GM19351 (cell line): ENCODE results near the gene SLC6A6.

Experiments used
- ATAC-seq: cut with Tn5 transposase; IDR thresholded peaks from one replicate; pipeline ENCODE4 v1.9.1; 2021; ENCODE audit warnings: mild to moderate bottlenecking, moderate library complexity; ENCODE audit not compliant: unreplicated experiment

Gene SLC6A6

DNA sequence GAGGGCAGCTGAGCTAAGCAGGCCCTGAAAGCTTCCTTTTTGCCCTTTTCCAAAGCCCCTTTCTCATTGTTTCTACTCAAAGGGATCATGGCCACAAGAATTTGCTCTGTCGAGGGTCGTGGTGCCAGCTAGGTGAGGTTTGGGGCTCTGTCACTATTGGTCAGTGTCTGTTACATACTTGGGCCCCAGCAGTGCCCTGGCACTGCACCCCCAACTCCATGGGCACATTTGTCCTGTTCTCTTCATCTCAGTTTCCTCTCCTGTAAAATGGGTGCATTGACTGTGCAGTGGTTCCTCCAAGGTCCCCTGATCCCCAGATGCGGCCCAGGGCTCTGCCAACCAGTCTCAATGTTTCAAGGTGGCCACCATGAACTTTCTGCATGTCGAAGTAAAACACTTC is 62.1 kb downstream of the SLC6A6 start:
- ATAC-seq = no peak

DNA sequence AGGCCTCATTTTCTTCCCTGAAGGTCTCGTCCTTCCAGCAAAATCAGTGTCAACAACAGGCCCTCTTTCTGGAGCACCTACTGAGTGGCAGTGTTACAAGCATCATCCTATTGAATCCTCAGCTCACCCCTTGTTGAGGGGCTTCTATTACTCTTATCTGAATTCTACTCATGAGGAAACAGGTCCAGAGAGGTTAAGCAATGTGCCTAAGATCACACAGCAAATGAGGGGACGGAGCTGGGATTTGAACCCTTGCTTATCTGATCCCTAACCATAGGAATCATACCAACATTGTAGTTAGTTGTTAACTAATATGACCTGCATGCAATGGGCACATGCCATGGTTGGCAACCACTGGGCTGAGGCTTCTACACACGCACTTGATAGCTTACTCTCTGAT is 63.0 kb downstream of the SLC6A6 start:
- no peak for ATAC-seq

DNA sequence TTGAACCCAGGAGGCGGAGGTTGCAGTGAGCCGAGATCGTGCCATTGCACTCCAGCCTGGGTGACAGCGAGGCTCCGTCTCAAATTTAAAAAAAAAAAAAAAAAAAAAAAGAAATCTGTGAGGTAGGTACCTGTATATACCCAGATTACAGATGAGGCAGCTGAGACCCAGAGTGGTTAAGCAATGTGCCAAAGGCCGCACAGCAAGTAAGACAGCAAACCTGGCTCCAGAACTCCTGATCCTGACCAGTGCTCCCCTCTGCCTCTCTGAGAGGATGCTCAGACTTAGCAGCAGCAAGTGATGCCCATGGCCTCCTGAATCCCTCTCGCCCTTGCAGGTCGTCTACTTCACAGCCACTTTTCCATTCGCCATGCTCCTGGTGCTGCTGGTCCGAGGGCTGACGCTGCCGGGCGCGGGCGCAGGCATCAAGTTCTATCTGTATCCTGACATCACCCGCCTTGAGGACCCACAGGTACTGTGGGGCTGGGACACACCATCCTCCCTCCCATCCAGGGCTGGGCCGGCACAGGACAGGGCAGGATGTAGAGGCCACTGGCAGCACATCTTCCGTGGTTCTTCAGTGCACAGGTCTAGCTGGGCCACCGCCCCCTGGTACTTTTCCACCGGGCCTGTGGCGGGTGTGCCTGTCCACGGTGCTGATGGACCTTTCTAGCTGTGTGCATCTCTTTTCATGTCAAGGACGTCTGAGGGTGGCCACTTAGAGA is 63.9 kb downstream of the SLC6A6 start:
- ATAC-seq = no peak

DNA sequence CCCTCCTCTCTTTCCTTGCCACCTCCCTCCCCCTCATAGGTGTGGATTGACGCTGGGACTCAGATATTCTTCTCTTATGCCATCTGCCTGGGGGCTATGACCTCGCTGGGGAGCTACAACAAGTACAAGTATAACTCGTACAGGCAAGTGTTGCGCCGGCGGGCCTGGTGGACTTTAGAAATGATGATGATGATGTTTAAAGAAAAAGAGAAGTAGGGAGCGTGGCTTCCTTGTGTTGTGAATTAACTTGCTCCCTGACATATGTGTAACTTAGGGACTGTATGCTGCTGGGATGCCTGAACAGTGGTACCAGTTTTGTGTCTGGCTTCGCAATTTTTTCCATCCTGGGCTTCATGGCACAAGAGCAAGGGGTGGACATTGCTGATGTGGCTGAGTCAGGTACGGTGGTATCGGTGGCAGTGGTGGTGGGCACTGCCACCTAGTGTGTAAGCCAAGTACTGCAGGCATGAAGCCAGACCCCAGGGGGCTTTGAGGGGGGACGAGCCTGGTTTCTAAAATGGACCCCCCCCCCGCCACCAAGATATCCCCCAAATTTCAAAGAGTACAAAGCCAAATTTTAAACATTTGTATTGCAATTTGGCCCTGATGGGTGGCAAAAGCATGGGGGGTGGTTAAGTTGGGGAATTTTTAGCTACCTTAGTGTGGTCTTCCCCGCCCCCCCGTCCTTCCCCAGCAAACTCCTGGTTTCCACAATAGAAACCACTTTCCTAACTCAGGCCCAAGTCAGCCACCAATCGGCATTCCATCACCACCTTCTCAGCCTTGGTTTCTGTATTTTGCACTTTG is 65.6 kb downstream of the SLC6A6 start:
- ATAC-seq = no peak

DNA sequence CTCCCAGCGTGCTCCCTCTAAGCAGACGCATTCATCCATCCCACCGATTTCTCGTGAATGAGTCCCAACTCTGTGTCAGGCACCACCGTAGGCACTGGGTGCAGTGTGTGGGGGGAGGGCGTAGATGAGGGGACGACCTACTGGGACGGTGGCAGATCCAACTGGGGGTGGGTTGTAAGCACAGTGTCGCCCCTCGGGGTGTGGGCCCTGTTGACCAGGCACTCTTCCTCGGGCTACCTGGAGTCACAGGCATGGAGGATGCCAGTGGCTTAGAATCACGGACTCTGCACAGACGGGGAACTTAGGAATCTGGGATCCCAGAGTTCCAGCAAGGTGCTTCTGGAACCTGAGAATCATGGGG is 66.2 kb downstream of the SLC6A6 start:
- no peak for ATAC-seq

DNA sequence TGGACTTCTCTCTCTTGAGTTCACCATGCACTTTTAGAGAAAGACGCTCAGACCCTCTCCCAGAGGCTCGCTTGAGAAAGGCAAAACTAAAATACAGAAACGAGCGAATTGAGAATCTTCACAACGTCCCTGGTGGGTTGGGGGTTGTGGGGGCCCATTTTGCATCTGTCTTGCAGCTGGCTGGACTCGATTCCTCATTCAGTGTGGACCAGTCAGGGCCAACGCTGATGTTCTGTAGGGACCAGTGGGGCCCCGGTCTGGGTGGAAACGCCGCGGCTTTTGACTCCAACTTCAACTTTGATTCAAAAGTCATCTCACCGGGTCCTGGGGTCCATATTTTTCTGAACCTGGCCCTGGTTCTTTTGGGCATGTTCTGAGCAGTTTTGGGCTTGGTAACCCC is 68.1 kb downstream of the SLC6A6 start:
- ATAC-seq = no peak

DNA sequence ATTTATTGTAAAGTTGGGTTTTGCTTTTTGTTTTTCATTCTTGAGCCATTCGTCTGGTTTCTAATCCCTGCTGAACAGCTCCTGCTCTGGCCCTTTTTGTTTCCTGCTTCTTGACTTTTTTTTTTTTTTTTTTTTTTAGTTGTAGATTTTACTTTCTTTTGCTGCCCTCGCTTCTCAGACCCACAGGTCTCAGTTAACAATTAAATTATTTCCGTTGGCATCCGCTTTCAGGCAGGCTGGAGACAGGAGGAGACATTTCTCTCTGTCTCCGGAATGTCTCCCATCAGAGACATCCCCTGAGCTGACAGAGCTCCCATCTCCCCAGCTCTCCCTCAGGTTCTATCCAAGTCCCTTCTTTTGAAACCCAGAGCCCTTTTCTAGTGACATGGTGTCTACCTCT is 68.6 kb downstream of the SLC6A6 start:
- ATAC-seq = no peak

DNA sequence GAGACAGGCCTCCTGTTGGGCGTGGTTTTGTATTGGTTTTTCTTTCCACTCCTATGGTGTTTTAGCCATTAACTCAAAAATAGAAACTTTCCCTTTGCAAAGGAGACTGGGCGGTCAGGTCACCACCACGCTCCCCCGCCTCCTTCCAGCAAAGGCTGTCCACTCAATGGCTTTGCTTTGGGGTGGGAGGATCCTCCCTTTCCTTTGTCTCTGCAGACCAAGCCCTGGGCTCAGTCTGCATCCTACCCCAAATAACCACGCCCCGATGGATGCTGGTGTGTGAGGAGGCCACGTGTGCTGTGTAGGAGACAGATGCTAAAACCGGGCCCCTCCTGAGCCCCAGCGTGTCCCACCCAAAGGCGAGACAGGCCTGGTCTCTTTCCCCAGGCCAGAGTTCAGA is 69.3 kb downstream of the SLC6A6 start:
- ATAC-seq = no peak

DNA sequence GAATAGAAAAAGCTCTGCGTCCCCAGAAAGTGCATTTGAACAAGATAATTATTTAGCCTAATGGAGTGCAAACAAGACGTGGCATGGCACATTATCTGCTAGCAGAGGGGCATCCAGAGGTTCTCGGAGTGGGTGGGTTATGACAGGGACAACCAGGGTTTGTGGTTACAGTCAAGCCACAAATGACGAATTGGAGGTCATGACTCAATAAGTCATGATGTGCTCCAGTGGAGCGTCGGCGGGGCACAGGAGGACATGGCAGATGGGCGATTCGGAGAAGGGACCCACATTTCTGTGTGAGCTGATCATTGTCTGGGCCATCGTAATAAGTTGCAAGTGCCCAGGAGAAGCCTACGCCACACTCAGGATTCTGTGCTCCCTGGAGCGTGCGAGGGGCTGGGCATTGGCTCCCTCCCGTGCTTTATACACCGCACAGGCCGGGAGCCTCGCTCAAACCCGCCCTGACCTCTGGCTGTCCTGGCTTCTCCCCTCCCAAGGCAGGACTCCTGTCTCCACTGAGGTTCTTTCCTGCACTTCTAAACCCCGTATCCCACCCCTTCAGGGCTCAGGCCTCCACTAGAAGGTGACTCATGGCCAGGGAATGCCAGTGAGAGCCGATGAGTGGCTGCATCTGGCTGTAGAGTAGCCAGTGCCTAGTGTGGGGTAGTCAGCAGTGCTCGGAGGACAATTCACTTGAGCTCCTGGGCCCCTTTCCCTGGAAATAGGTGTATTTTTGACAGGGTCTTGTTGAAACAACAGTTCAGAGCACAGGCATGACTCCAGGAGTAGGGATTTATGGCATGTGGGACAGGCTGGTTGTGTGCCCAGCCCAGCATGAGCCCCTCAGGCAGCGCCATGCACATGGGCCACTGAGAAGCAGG is 70.3 kb downstream of the SLC6A6 start:
- ATAC-seq = no peak

DNA sequence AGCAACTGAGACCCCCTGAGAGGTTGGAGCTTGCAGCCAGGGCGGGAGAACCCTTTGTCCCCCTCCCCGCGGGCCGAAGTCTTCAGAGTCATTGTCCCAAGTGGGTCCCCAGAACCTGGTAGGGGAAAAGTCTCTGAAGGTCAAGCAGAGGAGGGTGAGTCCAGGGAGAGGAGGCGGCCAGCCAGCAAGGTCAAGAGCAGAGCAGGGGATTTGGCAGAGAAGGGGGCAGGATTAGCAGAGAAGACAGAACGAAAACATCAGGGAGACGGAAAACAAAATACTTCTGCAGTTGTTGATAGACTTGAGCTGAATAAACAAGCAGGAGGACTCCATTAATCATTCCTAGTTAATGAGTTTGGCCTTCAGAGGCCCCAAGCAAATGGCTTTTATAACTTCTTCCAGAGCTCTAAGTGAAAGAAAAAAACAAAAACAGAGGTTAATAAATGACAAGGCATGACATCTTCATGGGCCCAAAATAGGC is 71.0 kb downstream of the SLC6A6 start:
- no peak for ATAC-seq

DNA sequence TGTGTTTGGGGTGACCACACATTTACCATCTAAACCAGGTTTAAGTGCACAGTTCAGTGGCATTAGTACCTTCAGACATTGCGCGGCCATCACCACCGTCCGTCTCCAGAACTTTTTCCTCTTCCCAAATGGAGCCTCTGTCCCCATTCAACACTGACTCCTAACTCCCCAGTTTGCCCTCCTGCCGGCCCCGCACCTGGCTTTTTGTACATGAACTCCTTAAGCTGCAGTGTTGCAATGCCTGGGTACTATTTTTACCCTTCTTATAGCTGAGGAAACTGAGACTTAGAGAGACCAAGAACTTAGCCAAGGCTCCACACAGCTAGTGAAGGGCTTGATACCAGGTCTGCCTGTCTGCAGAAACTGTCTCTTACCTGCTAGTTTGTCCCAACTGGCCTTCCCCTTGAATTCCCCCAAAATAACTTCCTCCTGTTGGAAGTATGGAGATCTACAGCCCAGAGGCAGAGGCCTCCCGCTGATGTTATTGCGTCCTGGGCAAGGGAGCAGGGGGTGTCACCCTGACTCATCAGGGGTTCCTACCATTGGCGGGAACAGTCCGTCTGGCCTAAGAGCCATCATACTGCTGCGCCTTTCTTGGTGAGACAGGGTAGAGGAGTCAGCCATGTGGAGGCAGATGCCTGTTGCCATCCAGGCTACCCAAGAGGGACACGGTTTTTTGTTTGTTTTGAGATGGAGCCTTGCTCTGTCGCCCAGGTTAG is 72.1 kb downstream of the SLC6A6 start:
- ATAC-seq = no peak

DNA sequence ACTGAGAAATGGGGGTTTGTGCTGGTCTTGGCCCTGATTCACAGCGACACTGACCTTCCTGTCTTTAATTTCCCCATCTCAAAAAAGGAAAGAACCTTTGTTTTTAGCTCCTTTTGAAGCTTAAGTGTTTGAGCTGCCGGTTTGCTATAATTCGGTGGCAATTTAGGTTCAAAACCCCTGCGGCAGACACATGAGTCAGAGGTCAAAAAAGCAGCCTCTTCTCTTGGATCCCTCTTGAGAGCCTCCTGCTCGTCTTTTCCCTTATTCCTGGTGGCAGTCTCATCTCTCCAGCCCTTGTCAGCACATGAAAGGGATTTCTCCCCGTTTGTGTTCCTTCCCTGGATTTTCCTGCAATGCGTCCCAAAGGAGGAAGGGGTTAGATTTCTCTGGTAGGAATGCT is 73.2 kb downstream of the SLC6A6 start:
- ATAC-seq = no peak

DNA sequence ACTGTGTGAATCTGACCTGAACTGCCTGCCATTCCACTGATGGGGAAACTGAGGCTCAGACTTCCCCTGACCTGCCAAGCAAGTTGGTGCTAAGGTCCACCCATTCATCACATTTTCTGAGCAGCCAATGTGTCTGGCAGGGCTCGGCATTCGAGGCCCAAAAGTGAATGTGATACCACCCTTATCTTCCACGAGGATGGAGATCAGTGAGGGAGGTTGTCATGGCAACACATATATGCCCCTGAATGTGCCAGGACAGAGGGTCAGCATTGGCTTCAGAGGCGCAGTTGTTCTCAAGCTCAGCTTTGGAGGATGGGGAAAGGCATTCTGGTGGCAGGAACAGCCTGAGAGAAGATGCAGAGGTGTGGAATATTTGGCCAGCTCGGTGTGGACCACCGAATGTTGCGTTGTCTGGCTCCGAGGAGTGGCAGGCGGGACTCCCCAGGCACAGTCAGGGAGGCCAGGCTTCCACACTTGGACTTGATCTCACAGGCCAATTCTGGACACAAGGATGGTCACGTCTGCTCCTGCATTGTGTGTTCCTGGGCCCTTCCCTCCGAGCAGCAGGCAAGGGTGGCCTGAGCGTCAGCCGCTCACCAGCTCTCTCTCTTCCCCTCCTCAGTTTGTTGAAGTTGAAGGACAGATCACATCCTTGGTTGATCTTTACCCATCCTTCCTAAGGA is 74.3 kb downstream of the SLC6A6 start:
- no peak for ATAC-seq

DNA sequence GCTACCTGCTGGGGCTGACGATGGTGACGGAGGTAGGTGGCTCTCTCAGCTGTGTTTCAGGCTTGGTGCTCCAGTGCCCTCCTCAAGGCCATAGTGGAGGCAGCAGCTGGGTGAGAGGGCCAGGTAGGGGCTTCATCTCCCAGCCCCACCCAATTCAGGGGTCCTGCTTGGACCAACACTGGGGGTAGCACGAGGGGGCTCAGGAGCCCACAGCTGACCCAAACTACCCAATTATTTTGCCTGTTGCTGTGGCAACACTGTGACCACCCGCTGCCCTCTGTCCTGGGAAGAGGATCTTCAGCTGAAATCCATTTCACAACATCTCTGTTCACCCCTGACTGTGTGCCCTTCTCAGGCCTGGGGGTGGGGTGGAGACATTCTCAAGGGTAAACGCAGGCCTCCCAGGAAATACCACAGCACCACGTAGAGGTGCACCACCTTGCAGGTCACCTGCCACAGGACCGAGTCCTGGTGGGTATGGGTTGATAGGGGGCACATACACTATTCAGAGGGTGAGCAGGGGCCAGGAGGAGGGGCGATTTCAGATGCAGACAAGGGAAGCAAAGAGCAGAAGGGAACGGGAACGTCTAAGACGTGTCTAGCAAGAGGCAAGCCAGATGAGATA is 75.0 kb downstream of the SLC6A6 start:
- no peak for ATAC-seq

DNA sequence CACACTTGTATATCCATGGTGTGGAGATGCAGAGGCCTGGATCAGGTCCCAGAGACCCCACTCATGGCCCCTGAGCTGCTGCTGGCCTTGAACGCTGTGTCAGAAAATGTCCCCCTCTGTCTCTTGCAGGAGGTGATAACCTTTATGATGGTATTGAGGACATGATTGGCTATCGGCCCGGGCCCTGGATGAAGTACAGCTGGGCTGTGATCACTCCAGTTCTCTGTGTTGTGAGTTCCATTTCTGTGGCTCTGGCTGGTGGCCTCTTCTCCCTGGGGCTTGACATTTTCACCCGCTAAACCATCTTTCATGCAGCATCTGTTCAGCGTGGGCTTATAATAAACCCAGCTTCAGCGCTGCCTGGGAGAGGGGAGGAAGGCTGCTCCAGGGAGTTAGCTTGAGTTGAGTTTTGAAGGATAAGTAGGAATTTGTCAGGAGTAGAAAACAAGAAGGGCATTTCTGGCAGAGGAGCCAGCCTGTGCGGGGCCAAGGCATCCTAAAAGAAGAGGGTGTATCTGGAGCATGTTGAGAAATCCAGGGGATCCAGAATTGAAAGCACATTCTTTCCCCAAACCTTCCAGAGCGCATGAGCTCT is 76.6 kb downstream of the SLC6A6 start:
- ATAC-seq = no peak

DNA sequence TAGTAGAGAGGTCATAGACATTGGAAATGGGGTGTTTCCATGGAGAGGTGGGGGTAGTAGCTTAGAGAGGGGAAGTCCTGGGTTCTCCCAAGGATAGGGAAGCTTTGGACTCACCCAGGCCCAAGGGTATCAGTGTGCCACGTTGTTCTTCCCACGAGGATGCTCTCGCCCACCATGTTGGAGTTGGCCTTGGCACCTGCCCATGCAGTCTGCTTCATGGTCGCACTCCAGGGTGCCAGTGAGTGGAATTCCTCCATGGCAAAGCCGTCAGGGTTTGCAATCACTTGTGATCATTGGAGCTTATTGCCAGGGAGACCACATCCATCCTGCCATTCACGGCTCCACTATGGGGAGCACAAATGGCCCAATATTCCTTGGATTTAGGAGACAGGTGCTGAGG is 77.2 kb downstream of the SLC6A6 start:
- no peak for ATAC-seq

DNA sequence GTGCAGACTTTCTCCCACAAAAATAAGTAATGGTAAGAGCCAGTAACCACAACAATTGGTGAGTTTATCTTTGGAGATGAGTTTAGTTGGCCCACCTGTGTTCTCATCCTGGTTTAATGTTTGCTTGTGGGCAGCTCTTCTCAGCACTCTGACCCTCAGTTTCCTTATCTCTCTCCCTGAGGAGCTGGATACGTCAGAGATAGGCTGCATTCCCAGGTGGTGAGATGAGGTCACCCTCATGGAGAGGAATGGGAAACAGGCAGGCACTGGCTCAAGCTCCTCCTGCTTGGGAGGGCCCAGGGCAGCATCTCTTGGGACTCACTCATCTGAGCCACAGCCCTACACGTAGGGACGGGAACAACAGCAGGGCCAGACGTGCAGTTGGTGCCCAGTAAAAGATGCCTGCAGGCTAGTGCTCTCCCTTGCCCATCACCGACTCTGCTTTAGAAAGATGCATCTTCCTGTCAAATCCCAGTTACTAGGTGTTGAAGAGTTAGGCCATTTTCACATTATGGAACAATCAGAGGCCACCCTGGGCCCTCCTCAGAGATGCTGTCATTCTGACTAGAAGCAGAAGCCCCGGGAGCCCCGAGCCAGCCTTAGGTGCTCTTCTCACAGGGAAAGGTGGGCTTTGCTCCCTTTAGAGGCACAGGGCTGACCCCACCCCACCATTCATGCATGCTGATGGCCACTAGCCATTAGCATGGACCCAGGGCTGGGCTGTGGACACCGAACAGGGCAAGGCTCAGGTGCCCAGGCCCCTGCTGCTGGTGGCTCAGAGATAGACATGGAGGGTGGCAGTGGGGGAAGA is 78.0 kb downstream of the SLC6A6 start:
- no peak for ATAC-seq

DNA sequence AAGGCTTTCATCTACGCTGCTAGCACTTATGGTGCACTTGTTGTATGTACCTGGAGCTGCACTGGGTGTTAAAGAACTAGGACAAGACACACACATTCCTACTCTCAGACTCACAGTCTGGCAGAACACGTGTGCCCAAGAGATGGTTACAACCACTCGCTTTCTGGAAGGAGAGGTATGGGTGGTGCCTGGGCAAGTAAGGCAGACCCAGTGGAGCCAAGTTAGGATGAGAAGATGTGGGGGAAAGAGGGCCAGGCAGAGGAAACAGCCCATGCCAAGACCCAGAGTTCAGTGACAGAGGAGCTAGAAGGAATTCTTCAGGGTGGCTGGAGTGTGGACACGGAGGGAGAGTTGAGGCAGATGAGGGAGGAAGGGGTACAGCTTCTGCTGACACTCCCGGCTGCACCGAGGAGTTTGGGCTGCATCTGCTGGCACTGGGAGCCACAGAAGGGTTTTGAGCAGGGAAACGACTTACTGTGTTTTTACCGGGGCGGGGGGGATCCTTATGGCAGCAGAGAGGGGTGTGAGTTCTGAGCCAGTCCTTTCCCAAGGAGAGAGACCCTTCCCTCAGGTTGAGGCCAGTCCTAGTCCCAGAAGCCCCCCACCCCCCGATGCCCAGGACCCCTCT is 78.7 kb downstream of the SLC6A6 start:
- ATAC-seq = no peak
